Fibroblast of pulmonary artery (primary cell): ENCODE measurements around the gene PPIL6.

Experiments used
- DNase-seq: peaks from one replicate; pipeline ENCODE4 v3.0.0-alpha.2; 2010; ENCODE audit warnings: low read depth
- H3K4me3 ChIP-seq: replicated peaks from 2 replicates; pipeline ENCODE4 v1.5.1; 2011; ENCODE audit warnings: low read depth, mild to moderate bottlenecking, control low read depth, low read length, moderate library complexity
- TF ChIP-seq, protein P1 (sequence below): IDR thresholded peaks from 2 replicates; pipeline ENCODE4 v1.5.1; 2011; ENCODE audit warnings: mild to moderate bottlenecking, control low read depth, low read length, inconsistent platforms; ENCODE audit errors: missing control alignments

The PPIL6 gene

DNA sequence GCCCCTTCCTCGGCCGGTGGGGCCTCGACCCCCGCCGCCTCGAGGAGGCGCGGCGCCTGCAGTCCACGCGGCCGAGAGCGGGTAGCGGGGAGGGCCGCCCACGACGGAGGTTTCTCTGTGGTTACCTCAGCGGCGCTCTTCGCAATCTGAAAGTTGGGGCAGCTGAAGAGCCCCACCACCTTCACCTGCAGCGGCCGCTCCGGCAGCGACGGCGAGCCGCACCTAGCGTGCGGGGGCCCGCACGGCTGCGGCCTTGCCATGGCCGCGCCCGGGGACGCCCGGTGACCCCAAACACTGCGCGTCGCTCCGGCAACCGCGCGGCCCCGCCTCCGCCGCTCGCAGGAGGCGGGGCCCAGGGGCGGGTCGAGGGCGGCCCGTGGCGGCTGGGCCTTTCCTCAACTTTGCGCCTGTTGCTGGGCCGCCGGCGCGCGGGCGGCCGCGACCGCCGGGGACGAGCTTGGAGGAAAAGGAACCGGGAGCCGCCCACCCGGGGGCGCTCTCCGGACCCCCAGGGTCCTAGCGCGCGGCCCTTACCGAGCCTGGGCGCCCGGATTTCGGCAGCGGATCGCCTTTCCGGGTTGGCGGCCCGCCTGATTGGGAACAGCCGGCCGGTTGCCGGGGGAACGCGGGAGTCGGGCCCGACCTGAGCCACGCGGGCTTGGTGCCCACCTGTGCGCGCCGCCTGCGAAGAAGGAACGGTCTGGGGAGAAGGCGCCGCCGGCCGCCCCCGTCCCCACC is at the start of gene PPIL6, which contains the start of gene SMPD2:
PPIL6 (minus strand) TSS at position 298 of the 738 bp plus-strand sequence; CDS start at position 260, 38 bp downstream.
SMPD2 (plus strand) TSS at position 394 of the 738 bp plus-strand sequence. CDS start 398 bp downstream, outside the sequence.
- peak within 1 kb of the TSS; percentile 83 for H3K4me3 ChIP-seq
- DNase-seq, result peak; percentile 90
- TF ChIP-seq, protein P1, sequence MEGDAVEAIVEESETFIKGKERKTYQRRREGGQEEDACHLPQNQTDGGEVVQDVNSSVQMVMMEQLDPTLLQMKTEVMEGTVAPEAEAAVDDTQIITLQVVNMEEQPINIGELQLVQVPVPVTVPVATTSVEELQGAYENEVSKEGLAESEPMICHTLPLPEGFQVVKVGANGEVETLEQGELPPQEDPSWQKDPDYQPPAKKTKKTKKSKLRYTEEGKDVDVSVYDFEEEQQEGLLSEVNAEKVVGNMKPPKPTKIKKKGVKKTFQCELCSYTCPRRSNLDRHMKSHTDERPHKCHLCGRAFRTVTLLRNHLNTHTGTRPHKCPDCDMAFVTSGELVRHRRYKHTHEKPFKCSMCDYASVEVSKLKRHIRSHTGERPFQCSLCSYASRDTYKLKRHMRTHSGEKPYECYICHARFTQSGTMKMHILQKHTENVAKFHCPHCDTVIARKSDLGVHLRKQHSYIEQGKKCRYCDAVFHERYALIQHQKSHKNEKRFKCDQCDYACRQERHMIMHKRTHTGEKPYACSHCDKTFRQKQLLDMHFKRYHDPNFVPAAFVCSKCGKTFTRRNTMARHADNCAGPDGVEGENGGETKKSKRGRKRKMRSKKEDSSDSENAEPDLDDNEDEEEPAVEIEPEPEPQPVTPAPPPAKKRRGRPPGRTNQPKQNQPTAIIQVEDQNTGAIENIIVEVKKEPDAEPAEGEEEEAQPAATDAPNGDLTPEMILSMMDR, result no peak

DNA sequence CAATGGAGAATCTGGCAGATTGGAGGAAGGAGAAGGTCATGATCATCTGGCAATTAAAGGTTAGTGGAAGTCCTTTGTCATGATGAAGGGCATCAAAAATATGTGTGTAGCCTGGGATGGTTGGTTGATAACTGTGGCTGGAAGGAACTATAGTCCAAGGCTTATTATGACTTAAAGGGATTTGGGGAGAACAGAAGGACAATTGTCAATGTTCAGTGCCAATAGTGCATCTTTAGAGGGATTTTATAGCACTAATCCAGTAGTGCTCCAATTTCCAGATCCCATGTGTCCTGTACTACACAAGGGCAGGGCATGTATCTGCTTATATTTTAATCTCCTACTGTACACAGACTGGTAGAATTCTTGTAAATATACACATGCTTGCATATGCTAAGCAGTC is 47.6 kb upstream of the PPIL6 start:
- no peak for DNase-seq
- TF ChIP-seq, protein P1, result no peak
- H3K4me3 ChIP-seq, result no peak overlapping the region

- TF ChIP-seq, protein P1, result no peak
- DNase-seq, result no peak
Observed at GRCh38 chr6:109486068-109486467, 45.6 kb upstream of the PPIL6 start.

DNA sequence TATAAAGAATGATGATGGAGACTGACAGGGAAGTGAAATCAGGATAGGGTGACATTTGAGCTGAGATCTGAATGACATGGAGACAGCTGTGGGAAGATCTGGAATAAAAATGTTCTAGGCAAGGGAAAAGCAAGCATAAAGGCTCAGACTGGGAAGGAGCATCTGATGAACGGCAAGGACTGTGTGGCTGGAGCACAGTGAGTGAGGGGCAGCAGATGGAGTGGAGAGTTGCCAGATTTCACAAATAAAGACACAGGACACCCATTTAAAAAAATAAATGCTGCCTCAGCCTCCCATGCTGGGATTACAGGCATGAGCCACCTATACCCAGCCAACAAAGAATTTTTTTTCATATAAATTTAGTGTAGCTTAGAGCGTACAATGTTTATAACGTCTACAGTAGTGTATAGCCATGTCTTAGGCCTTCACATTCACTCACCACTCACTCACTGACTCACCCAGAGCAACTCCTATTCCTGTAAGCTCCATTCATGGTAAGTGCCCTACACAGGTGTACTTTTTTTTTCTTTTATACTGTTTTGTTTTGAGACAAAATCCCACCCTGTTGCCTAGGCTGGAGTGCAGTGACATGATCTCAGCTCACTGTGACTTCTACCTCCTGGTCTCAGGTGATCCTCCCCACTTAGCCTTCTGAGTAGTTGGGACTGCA is 45.0 kb upstream of the PPIL6 start:
- H3K4me3 ChIP-seq, result no peak overlapping the region
- no peak for DNase-seq
- TF ChIP-seq, protein P1, result no peak

More at GRCh38 chr6:109486068-109486467, 45.6 kb upstream of the PPIL6 start:
- no peak overlapping the region for H3K4me3 ChIP-seq

- no peak for DNase-seq
- TF ChIP-seq, protein P1, result no peak
- H3K4me3 ChIP-seq, result no peak overlapping the region
Observed at GRCh38 chr6:109484122-109484521, 43.7 kb upstream of the PPIL6 start.

- DNase-seq, result no peak
- peak overlapping the region; percentile 44 for H3K4me3 ChIP-seq
- TF ChIP-seq, protein P1, result no peak
Observed at GRCh38 chr6:109483735-109484057, 43.3 kb upstream of the PPIL6 start.
